Stomach (tissue), 4 donors: Measurements from ENCODE around the gene TRA2B.

Source experiments
- POLR2A ChIP-seq, 4 donors: fragments of 450-650 bp; IDR thresholded peaks; one replicate each; pipeline ENCODE4 v1.6.1; 2016; ENCODE audit warnings: antibody characterized with exemption in 4 of 4, control low read depth in 2 of 4, mild to moderate bottlenecking in 1 of 4, moderate library complexity in 1 of 4
- POLR2AphosphoS5 ChIP-seq, 3 donors: sonication (generic); formaldehyde crosslinking; IDR thresholded peaks; one replicate each; pipeline ENCODE4 v1.6.1; 2016; ENCODE audit warnings: antibody characterized with exemption in 3 of 3
- TF ChIP-seq, protein P1 (sequence below), 7 experiments: fragments of 450-650 bp in 4 of 7; fragments of 200-600 bp in 3 of 7; sonication (generic) in 3 of 7; IDR thresholded peaks; one replicate each; pipeline ENCODE4 v1.5.1; 2016 to 2019; ENCODE audit warnings: antibody characterized with exemption in 7 of 7, control low read depth in 2 of 7, mild to moderate bottlenecking in 1 of 7

DNA sequence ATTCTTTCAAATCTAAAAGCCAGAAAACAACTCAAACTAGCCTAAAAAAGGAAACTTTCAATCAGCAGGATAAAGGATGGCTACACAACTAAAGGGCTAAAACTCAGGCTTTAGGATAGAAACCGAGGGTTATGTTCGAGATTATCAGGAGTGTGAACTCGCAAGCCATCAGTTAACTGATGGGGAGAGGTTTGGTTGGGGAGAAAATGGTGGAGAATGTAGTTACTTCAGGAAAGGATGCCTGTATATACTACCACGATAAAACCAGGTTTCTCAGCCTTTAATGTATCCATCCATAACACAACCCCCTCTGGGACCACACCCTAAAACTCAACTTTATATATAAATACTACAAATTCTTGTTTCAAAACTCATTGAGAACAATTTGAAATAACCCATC, 22.2 kb downstream of the TRA2B start:
- TF ChIP-seq, protein P1, sequence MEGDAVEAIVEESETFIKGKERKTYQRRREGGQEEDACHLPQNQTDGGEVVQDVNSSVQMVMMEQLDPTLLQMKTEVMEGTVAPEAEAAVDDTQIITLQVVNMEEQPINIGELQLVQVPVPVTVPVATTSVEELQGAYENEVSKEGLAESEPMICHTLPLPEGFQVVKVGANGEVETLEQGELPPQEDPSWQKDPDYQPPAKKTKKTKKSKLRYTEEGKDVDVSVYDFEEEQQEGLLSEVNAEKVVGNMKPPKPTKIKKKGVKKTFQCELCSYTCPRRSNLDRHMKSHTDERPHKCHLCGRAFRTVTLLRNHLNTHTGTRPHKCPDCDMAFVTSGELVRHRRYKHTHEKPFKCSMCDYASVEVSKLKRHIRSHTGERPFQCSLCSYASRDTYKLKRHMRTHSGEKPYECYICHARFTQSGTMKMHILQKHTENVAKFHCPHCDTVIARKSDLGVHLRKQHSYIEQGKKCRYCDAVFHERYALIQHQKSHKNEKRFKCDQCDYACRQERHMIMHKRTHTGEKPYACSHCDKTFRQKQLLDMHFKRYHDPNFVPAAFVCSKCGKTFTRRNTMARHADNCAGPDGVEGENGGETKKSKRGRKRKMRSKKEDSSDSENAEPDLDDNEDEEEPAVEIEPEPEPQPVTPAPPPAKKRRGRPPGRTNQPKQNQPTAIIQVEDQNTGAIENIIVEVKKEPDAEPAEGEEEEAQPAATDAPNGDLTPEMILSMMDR (IDR thresholded peaks at IDR 0.05) = no peak
- TF ChIP-seq POLR2A (IDR thresholded peaks at IDR 0.05) (no peak), POLR2AphosphoS5 (IDR thresholded peaks at IDR 0.05) (no peak)
